Heart left ventricle (tissue), 16 donors: ENCODE results near the gene GPR155. TPM values are rescaled to one million over a fixed set of nuclear protein-coding genes. Genes with fewer than 3 reads are reported as not detected.

ENCODE experiments used
- ATAC-seq, 4 donors: fragments of 200-7000 bp; cut with Tn5 transposase; one replicate each; pipeline ENCODE4 v1.9.1; 2020 to 2022; ENCODE audit warnings: moderate library complexity in 4 of 4, mild to moderate bottlenecking in 3 of 4, moderate number of reproducible peaks in 1 of 4
- DNase-seq, 5 donors: peaks; one replicate each; pipeline ENCODE4 v3.0.0-alpha.2; 2020
- H3K27ac ChIP-seq, 12 donors: fragments of 200-600 bp; sonication (generic) in 4 of 12; one replicate each; pipeline versions ENCODE4 v1.5.0 to v1.8.0; 2016 to 2022; ENCODE audit warnings: mild to moderate bottlenecking in 2 of 12
- H3K27me3 ChIP-seq, 9 donors: fragments of 200-600 bp; sonication (generic) in 2 of 9; one replicate each; pipeline versions ENCODE4 v1.5.1 to v1.8.0; 2016 to 2022; ENCODE audit warnings: mild to moderate bottlenecking in 3 of 9
- H3K36me3 ChIP-seq, 9 donors: fragments of 200-600 bp; sonication (generic) in 2 of 9; one replicate each; pipeline versions ENCODE4 v1.5.0 to v1.8.0; 2018 to 2022; ENCODE audit warnings: mild to moderate bottlenecking in 2 of 9
- H3K4me1 ChIP-seq, 12 donors: fragments of 200-600 bp; sonication (generic) in 4 of 12; one replicate each; pipeline versions ENCODE4 v1.5.0 to v1.8.0; 2016 to 2022; ENCODE audit warnings: mild to moderate bottlenecking in 3 of 12
- H3K4me3 ChIP-seq, 12 donors: fragments of 200-600 bp; sonication (generic) in 4 of 12; one replicate each; pipeline versions ENCODE4 v1.5.0 to v1.8.0; 2017 to 2022; ENCODE audit warnings: mild to moderate bottlenecking in 9 of 12, moderate library complexity in 4 of 12
- H3K9me3 ChIP-seq, 12 donors: fragments of 200-600 bp; sonication (generic) in 4 of 12; one replicate each; pipeline versions ENCODE4 v1.5.0 to v1.8.0; 2016 to 2022; ENCODE audit warnings: mild to moderate bottlenecking in 1 of 12
- POLR2A ChIP-seq, 2 donors: fragments of 450-650 bp; IDR thresholded peaks; one replicate each; pipeline ENCODE4 v1.6.1; 2017; ENCODE audit warnings: antibody characterized with exemption in 2 of 2, mild to moderate bottlenecking in 2 of 2, moderate library complexity in 2 of 2
- WGBS, 4 donors: extraction: QIAGEN DNeasy Blood & Tissue Kit in 2 of 4; methylation state at CpG; one replicate each; pipeline versions ENCODE4 v1.1.5 to v1.1.7; 2013 to 2018; 5-methylcytosine and 5-hydroxymethylcytosine counted together
- intact Hi-C, 10 donors: fragments of 100-400 bp; cut with DNase I; formaldehyde crosslinking; loops; one replicate each; pipeline versions ENCODE4 v1.11.1 to v1.14.2; 2022
- polyA plus RNA-seq, 2 donors: library from polyadenylated mRNA; stranded (reverse); fragments of 200-250 nt; gene quantifications; one replicate each; pipeline ENCODE4 v1.2.3, GENCODE V29; 2013
- total RNA-seq, 9 donors: library from RNA; depleted of rRNA in 2 of 9; stranded (reverse); fragments of >200 nt in 2 of 9; fragmentation: NEBNext Ultra II Directional in 3 of 9; extraction: Animal tissue kit (Norgen Biotek cat#: 25700) in 3 of 9; gene quantifications; one replicate each; pipeline versions ENCODE4 v1.1.0 to v1.2.4, GENCODE V29; 2016 to 2023
- TF ChIP-seq, protein P1 (sequence below), 12 donors: fragments of 200-600 bp; sonication (generic) in 4 of 12; IDR thresholded peaks; one replicate each; pipeline versions ENCODE4 v1.5.0 to v1.8.0; 2018 to 2022; ENCODE audit warnings: antibody characterized with exemption in 12 of 12, mild to moderate bottlenecking in 5 of 12
- donor health status: ischemic (EF 13 %, LVEDD 7.1; RV severe dilation, severe dysfunction).
- donor health status: healthy with polysubstance abuse.
- donor health status: DM: no; HTN: yes; CAD: no.
- donor health status: DM: no; HTN: no; CAD: no.
- donor health status: ischemic (EF 25% LVEDD 6.9; RV normal size, moderate dysfunction).
- donor health status: ischemic (EF 25% LVEDD 5.7; RV mildly dilated, moderate dysfunction).
- donor health status: healthy.
- donor health status: DM: yes; HTN: yes; CAD: no.
- donor health status: ischemic (EF 35%, LVEDD 5.7; RV mildly dilated, moderate dysfunction).
- donor health status: nonischemic (EF 11% LVEDD 7.7; RV severe dilation, severe dysfunction).
- donor health status: DM: yes; HTN: yes; CAD: no.
- donor health status: PGD.
- donor health status: ischemic (EF 29% LVEDD 5.4; RV normal size, mild dysfunction).
- donor health status: nonischemic (EF 23%, LVEDD 6.1; RV moderate dilation, normal function).

Gene GPR155
- total and polyA plus RNA-seq, 11 donors = 3.5 to 21.3 (median 16.0) TPM

- intact Hi-C loops = no loop called here
- 53 to 55% (median 54%) methylated on average over 5 of the region's 5 CpGs for WGBS, 4 donors
- ATAC-seq (no peak), DNase-seq (no peak)
- Histone ChIP-seq H3K9me3 (peaks cover 0 to 25% (median 9%) of the 10 kb centered on the region in 12 donors), H3K36me3 (no peaks in the 10 kb centered on the region), H3K27ac (no peak overlapping the region), H3K4me1 (no peaks in the 10 kb centered on the region), H3K4me3 (no peak overlapping the region), H3K27me3 (no peaks in the 10 kb centered on the region)
- TF ChIP-seq POLR2A (IDR thresholded peaks at IDR 0.05) = no peak
- TF ChIP-seq, protein P1, sequence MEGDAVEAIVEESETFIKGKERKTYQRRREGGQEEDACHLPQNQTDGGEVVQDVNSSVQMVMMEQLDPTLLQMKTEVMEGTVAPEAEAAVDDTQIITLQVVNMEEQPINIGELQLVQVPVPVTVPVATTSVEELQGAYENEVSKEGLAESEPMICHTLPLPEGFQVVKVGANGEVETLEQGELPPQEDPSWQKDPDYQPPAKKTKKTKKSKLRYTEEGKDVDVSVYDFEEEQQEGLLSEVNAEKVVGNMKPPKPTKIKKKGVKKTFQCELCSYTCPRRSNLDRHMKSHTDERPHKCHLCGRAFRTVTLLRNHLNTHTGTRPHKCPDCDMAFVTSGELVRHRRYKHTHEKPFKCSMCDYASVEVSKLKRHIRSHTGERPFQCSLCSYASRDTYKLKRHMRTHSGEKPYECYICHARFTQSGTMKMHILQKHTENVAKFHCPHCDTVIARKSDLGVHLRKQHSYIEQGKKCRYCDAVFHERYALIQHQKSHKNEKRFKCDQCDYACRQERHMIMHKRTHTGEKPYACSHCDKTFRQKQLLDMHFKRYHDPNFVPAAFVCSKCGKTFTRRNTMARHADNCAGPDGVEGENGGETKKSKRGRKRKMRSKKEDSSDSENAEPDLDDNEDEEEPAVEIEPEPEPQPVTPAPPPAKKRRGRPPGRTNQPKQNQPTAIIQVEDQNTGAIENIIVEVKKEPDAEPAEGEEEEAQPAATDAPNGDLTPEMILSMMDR (IDR thresholded peaks at IDR 0.05) = no peak
Measured at GRCh38 chr2:174511580-174512260, 24.9 kb upstream of the GPR155 start.

GRCh38 chr2:174510583-174511189, 23.9 kb upstream of the GPR155 start:
- H3K9me3 ChIP-seq = peaks cover 0 to 25% (median 9%) of the 10 kb centered on the region in 12 donors
- no peak overlapping the region for H3K27ac ChIP-seq
- no peaks in the 10 kb centered on the region for H3K27me3 ChIP-seq
- DNase-seq (no peak), ATAC-seq (no peak)
- intact Hi-C loops = no loop called here
- no peaks in the 10 kb centered on the region for H3K4me1 ChIP-seq
- H3K4me3 ChIP-seq = no peak overlapping the region
- no peaks in the 10 kb centered on the region for H3K36me3 ChIP-seq
- 34 to 43% (median 41%) methylated on average over 2 of the region's 2 CpGs for WGBS, 4 donors
- no peak for TF ChIP-seq POLR2A (IDR thresholded peaks at IDR 0.05)
- TF ChIP-seq, protein P1 (IDR thresholded peaks at IDR 0.05) = no peak

- Histone ChIP-seq H3K4me3 (no peak overlapping the region), H3K36me3 (no peaks in the 10 kb centered on the region), H3K27ac (no peak overlapping the region), H3K4me1 (no peaks in the 10 kb centered on the region), H3K27me3 (no peaks in the 10 kb centered on the region), H3K9me3 (no peaks in the 10 kb centered on the region)
- 83 to 91% (median 89%) methylated on average over 3 of the region's 3 CpGs for WGBS, 4 donors
- DNase-seq = no peak
- TF ChIP-seq, protein P1 (IDR thresholded peaks at IDR 0.05) = no peak
- TF ChIP-seq POLR2A (IDR thresholded peaks at IDR 0.05) = no peak
- intact Hi-C loops = no loop called here
- ATAC-seq = no peak
Measured at GRCh38 chr2:174503161-174503809, 16.5 kb upstream of the GPR155 start.

GRCh38 chr2:174499371-174499770, 12.5 kb upstream of the GPR155 start:
- WGBS, 4 donors = 81 to 92% (median 90%) methylated on average over 5 of the region's 5 CpGs
- Histone ChIP-seq H3K9me3 (no peaks in the 10 kb centered on the region), H3K4me3 (no peak overlapping the region), H3K4me1 (peaks cover 0 to 4% (median 0%) of the 10 kb centered on the region in 12 donors), H3K27me3 (no peaks in the 10 kb centered on the region), H3K27ac (no peak overlapping the region), H3K36me3 (no peaks in the 10 kb centered on the region)
- no peak for ATAC-seq
- DNase-seq = peak in 1 of 5 donors; percentile 40
- TF ChIP-seq POLR2A (IDR thresholded peaks at IDR 0.05) = no peak
- TF ChIP-seq, protein P1 (IDR thresholded peaks at IDR 0.05) = no peak
- intact Hi-C loops = no loop called here
